ENCODE results near the gene SNAP47.

SNAP47 gene

DNA sequence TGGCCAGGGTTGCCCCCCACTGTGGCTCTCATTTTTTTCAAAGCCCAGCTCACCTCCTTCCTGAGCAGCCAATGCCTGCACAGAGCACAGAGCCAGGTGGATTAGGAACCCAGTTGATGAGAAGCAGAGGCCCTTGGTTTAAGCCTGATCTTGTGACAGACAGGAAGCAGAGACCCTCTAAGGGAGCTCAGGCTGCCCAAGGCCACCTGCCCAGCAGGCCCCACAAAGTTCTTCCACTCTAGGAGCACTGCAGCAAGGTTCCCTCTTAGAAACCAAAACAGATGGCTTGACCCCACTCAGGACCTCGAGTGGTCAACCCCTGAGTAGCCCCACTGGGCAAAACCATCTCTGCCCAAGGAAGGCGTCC, 54.8 kb downstream of the SNAP47 start (continued):
- TF ChIP-seq, protein P1, sequence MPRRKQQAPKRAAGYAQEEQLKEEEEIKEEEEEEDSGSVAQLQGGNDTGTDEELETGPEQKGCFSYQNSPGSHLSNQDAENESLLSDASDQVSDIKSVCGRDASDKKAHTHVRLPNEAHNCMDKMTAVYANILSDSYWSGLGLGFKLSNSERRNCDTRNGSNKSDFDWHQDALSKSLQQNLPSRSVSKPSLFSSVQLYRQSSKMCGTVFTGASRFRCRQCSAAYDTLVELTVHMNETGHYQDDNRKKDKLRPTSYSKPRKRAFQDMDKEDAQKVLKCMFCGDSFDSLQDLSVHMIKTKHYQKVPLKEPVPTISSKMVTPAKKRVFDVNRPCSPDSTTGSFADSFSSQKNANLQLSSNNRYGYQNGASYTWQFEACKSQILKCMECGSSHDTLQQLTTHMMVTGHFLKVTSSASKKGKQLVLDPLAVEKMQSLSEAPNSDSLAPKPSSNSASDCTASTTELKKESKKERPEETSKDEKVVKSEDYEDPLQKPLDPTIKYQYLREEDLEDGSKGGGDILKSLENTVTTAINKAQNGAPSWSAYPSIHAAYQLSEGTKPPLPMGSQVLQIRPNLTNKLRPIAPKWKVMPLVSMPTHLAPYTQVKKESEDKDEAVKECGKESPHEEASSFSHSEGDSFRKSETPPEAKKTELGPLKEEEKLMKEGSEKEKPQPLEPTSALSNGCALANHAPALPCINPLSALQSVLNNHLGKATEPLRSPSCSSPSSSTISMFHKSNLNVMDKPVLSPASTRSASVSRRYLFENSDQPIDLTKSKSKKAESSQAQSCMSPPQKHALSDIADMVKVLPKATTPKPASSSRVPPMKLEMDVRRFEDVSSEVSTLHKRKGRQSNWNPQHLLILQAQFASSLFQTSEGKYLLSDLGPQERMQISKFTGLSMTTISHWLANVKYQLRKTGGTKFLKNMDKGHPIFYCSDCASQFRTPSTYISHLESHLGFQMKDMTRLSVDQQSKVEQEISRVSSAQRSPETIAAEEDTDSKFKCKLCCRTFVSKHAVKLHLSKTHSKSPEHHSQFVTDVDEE (CRISPR knock-in tag; IDR thresholded peaks at IDR 0.05), result no peak
- TF ChIP-seq ZNF70 (CRISPR knock-in tag; IDR thresholded peaks at IDR 0.05) (no peak), ISL1 (CRISPR knock-in tag; IDR thresholded peaks at IDR 0.05) (no peak)

DNA sequence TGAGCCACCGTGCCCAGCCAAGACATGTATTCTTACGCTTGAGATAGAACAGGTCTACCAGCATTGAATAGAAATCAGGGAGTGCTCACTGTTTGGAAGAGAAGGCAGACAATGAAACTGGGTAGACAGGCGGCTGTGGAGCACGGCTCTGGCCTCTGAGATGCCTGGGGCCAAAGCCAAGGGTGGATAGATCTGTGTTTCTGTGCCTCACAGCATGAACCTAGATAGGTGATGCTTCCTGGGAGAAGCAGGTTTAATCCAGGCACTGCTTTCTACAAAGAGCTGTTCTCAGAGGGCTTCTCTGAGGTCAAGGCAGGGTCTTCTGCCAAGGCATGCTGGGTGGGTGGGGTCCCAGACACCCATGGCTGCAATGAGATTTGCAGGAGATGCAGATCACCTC, 55.6 kb downstream of the SNAP47 start:
- TF ChIP-seq, protein P1 (CRISPR knock-in tag; IDR thresholded peaks at IDR 0.05), result no peak
- no peak for TF ChIP-seq BACH2 (CRISPR knock-in tag; IDR thresholded peaks at IDR 0.05; ENCODE audit: borderline replicate concordance)
- TF ChIP-seq, protein P2, sequence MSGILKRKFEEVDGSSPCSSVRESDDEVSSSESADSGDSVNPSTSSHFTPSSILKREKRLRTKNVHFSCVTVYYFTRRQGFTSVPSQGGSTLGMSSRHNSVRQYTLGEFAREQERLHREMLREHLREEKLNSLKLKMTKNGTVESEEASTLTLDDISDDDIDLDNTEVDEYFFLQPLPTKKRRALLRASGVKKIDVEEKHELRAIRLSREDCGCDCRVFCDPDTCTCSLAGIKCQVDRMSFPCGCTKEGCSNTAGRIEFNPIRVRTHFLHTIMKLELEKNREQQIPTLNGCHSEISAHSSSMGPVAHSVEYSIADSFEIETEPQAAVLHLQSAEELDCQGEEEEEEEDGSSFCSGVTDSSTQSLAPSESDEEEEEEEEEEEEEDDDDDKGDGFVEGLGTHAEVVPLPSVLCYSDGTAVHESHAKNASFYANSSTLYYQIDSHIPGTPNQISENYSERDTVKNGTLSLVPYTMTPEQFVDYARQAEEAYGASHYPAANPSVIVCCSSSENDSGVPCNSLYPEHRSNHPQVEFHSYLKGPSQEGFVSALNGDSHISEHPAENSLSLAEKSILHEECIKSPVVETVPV (CRISPR knock-in tag; IDR thresholded peaks at IDR 0.05), result no peak
- no peak for TF ChIP-seq ZFP3 (CRISPR knock-in tag; IDR thresholded peaks at IDR 0.05)
- no peak for TF ChIP-seq RARB (CRISPR knock-in tag; IDR thresholded peaks at IDR 0.05)
- no peak for TF ChIP-seq ARNTL (CRISPR knock-in tag; IDR thresholded peaks at IDR 0.05; ENCODE audit: borderline replicate concordance, low read depth)
- TF ChIP-seq, protein P3, sequence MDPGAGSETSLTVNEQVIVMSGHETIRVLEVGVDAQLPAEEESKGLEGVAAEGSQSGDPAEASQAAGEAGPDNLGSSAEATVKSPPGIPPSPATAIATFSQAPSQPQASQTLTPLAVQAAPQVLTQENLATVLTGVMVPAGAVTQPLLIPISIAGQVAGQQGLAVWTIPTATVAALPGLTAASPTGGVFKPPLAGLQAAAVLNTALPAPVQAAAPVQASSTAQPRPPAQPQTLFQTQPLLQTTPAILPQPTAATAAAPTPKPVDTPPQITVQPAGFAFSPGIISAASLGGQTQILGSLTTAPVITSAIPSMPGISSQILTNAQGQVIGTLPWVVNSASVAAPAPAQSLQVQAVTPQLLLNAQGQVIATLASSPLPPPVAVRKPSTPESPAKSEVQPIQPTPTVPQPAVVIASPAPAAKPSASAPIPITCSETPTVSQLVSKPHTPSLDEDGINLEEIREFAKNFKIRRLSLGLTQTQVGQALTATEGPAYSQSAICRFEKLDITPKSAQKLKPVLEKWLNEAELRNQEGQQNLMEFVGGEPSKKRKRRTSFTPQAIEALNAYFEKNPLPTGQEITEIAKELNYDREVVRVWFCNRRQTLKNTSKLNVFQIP (CRISPR knock-in tag; IDR thresholded peaks at IDR 0.05; ENCODE audit: borderline replicate concordance, low read depth), result no peak
- TF ChIP-seq ZNF70 (CRISPR knock-in tag; IDR thresholded peaks at IDR 0.05), result no peak
- no peak for TF ChIP-seq ESRRG (CRISPR knock-in tag; IDR thresholded peaks at IDR 0.05)
- TF ChIP-seq, protein P4, sequence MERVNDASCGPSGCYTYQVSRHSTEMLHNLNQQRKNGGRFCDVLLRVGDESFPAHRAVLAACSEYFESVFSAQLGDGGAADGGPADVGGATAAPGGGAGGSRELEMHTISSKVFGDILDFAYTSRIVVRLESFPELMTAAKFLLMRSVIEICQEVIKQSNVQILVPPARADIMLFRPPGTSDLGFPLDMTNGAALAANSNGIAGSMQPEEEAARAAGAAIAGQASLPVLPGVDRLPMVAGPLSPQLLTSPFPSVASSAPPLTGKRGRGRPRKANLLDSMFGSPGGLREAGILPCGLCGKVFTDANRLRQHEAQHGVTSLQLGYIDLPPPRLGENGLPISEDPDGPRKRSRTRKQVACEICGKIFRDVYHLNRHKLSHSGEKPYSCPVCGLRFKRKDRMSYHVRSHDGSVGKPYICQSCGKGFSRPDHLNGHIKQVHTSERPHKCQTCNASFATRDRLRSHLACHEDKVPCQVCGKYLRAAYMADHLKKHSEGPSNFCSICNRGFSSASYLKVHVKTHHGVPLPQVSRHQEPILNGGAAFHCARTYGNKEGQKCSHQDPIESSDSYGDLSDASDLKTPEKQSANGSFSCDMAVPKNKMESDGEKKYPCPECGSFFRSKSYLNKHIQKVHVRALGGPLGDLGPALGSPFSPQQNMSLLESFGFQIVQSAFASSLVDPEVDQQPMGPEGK (CRISPR knock-in tag; IDR thresholded peaks at IDR 0.05; ENCODE audit: borderline replicate concordance), result no peak
- ATAC-seq, result no peak

DNA sequence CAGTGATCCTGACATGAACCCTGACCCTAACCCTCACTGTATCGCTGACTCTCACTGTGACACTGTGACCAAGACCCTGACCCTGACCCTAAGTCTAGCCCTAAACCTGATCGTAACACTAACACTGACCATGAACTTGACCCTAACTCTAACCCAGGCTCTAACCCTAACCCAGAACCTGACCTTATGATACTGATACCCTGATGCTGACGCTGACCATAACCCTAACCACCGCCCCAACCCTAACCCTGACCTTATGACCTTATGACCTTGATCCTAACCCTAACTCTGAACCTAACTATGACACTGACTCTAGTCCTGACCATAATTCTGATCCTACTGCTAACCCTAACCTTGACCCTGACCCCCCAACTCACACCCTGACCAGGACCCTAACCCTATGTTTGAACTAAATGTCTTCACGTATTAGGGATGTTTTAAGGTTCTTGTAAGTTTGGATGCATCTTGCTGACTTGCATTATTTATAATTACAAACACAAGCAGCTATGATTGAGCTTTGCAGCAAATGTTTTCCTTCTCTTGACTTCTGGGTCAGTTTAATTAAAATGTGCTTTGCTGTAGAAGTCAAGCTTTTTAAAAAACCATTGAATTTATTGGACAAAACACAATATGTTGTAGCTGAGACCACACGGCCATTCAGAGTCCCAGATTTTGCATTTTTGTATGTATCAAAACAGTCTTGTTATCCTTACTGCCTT, 56.3 kb downstream of the SNAP47 start:
- no peak for TF ChIP-seq RARB (CRISPR knock-in tag; IDR thresholded peaks at IDR 0.05)
- TF ChIP-seq ZNF565 (CRISPR knock-in tag; conservative IDR thresholded peaks at IDR 0.05; ENCODE audit: low read depth), result no peak
- no peak for TF ChIP-seq TOX (CRISPR knock-in tag; IDR thresholded peaks at IDR 0.05; ENCODE audit: borderline replicate concordance)
- no peak for TF ChIP-seq ZNF70 (CRISPR knock-in tag; IDR thresholded peaks at IDR 0.05)
- TF ChIP-seq OSR1 (CRISPR knock-in tag; IDR thresholded peaks at IDR 0.05), result no peak
- no peak for TF ChIP-seq CSDC2 (CRISPR knock-in tag; IDR thresholded peaks at IDR 0.05)
- TF ChIP-seq GLIS3 (CRISPR knock-in tag; IDR thresholded peaks at IDR 0.05), result no peak
- no peak for TF ChIP-seq TCF4 (CRISPR knock-in tag; IDR thresholded peaks at IDR 0.05; ENCODE audit: borderline replicate concordance)
- TF ChIP-seq ZC3H10 (CRISPR knock-in tag; IDR thresholded peaks at IDR 0.05), result no peak
- TF ChIP-seq BACH2 (CRISPR knock-in tag; IDR thresholded peaks at IDR 0.05; ENCODE audit: borderline replicate concordance), result no peak
- no peak for TF ChIP-seq ARNTL (CRISPR knock-in tag; IDR thresholded peaks at IDR 0.05; ENCODE audit: borderline replicate concordance, low read depth)
- TF ChIP-seq ZFP3 (CRISPR knock-in tag; IDR thresholded peaks at IDR 0.05), result no peak
- TF ChIP-seq, protein P5, sequence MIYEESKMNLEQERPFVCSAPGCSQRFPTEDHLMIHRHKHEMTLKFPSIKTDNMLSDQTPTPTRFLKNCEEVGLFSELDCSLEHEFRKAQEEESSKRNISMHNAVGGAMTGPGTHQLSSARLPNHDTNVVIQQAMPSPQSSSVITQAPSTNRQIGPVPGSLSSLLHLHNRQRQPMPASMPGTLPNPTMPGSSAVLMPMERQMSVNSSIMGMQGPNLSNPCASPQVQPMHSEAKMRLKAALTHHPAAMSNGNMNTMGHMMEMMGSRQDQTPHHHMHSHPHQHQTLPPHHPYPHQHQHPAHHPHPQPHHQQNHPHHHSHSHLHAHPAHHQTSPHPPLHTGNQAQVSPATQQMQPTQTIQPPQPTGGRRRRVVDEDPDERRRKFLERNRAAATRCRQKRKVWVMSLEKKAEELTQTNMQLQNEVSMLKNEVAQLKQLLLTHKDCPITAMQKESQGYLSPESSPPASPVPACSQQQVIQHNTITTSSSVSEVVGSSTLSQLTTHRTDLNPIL (CRISPR knock-in tag; IDR thresholded peaks at IDR 0.05; ENCODE audit: low read depth), result no peak
- no peak for ATAC-seq

All from SK-N-SH treated with all-trans-retinoic acid at 6 μM for 48 hours (cell line).